ENCODE measurements around the gene COLQ. TPM values are rescaled to one million over a fixed set of nuclear protein-coding genes. Genes with fewer than 3 reads are reported as not detected.

COLQ gene
- total and polyA plus RNA-seq, 8 donors = 1.9 to 12.6 (median 10.1) TPM

DNA sequence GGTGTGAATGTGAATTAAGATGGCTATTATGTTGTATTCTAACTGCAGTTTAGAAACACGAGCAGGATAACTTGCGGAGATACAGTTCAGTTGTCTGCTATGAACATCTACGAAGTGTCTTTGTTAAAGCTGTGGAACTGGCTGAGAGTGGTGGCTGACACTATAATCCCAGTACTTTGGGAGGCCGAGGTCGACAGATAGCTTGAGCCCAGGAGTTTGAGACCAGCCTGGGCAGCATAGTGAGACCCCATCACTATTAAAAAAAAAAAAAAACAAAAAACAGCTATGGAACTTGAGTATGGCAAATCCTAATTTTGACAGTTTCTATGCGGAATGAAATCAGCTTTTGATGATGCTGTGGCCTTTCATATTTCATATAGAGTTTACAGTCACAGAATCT, 92.4 kb downstream of the COLQ start:
- Histone ChIP-seq H3K27ac (no peak overlapping the region), H3K4me3 (peak overlapping the region in 1 of 2 donors; percentile 94), H3K4me1 (peaks cover 7 to 57% of the 10 kb centered on the region in 2 donors), H3K27me3 (no peaks in the 10 kb centered on the region), H3K36me3 (peaks cover 0 to 46% of the 10 kb centered on the region in 2 donors), H3K9me3 (no peaks in the 10 kb centered on the region)
- no peak for DNase-seq
- TF ChIP-seq CTCF (IDR thresholded peaks at IDR 0.05) = no peak
- intact Hi-C loops (cut with DNase I) = loop anchor here in 1 of 2 donors (10.0 kb wide), 1 partner anchor 126 kb away; no protein-coding TSS in a partner anchor
- ATAC-seq = no peak

GRCh38 chr3:15428539-15428938, 93.0 kb downstream of the COLQ start:
- peak; percentile 41 for ATAC-seq
- Histone ChIP-seq H3K27ac (peak overlapping the region in 1 of 2 donors; percentile 88), H3K9me3 (no peaks in the 10 kb centered on the region), H3K4me1 (peaks cover 7 to 57% of the 10 kb centered on the region in 2 donors), H3K36me3 (peaks cover 0 to 46% of the 10 kb centered on the region in 2 donors), H3K27me3 (no peaks in the 10 kb centered on the region), H3K4me3 (peak overlapping the region; percentile 81 to 94)
- intact Hi-C loops (cut with DNase I) = loop anchor here in 1 of 2 donors (10.0 kb wide), 1 partner anchor 126 kb away; no protein-coding TSS in a partner anchor
- no peak for DNase-seq
- TF ChIP-seq CTCF (IDR thresholded peaks at IDR 0.05) = no peak

DNA sequence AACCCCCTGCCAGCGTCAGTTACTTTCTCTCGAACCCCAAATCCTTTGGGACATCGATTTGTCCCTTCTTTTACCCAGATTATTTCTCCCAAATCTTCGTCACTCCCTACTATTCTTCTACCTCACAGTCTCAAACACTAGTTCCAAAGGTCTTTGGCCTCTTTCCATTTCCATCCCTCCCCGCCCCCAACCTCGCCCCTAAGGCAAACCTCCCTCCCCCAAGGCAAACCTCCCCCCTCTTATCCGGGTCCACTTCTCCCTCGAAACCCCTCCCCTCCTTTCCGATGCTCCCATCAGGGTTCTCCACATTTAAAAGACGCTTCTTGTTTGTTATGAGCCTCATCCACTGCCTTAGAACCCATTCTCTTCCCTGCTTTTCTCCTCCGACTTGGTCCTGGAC, 93.5 kb downstream of the COLQ start:
- peak overlapping the region; percentile 37 to 88 for H3K27ac ChIP-seq

GRCh38 chr3:15427182-15427880, 94.2 kb downstream of the COLQ start, which contains the start of the genes EAF1 and METTL6:
Gene EAF1, plus strand, starts transcription at chr3:15427598. Its CDS starts 182 bp downstream, at chr3:15427780.
Gene METTL6, minus strand, starts transcription at chr3:15427544. Its CDS starts 1,033 bp downstream, at chr3:15426511.
- intact Hi-C loops (cut with DNase I) = loop anchor here in 1 of 2 donors (10.0 kb wide), 1 partner anchor 127 kb away; no protein-coding TSS in a partner anchor

More for the DNA sequence above, 93.5 kb downstream of the COLQ start:
- Histone ChIP-seq H3K27me3 (no peaks in the 10 kb centered on the region), H3K36me3 (peaks cover 0 to 46% of the 10 kb centered on the region in 2 donors), H3K4me3 (peak overlapping the region; percentile 81 to 94), H3K4me1 (peaks cover 7 to 57% of the 10 kb centered on the region in 2 donors), H3K9me3 (no peaks in the 10 kb centered on the region)
- intact Hi-C loops (cut with DNase I) = loop anchor here in 1 of 2 donors (10.0 kb wide), 1 partner anchor 127 kb away; no protein-coding TSS in a partner anchor
- ATAC-seq (peak; percentile 38), DNase-seq (no peak)
- no peak for TF ChIP-seq CTCF (IDR thresholded peaks at IDR 0.05)

More at GRCh38 chr3:15427182-15427880, 94.2 kb downstream of the COLQ start, which contains the start of the genes EAF1 and METTL6:
- peak; percentile 96 for ATAC-seq
- peak within 1 kb of the TSS; percentile 37 to 88 for H3K27ac ChIP-seq
- H3K9me3 ChIP-seq = no peaks in the 10 kb centered on the region
- peaks cover 0 to 46% of the 10 kb centered on the region in 2 donors for H3K36me3 ChIP-seq
- H3K4me3 ChIP-seq = peak within 1 kb of the TSS; percentile 81 to 94
- H3K27me3 ChIP-seq = no peaks in the 10 kb centered on the region
- H3K4me1 ChIP-seq = peaks cover 7 to 57% of the 10 kb centered on the region in 2 donors
- DNase-seq = peak; percentile 75 to 94 (median 86)
- TF ChIP-seq CTCF (IDR thresholded peaks at IDR 0.05) = peak in 1 of 2 donors; percentile 14

Data from left lung (tissue), 10 donors.